ENCODE measurements around the gene KCNIP3. TPM values are rescaled to one million over a fixed set of nuclear protein-coding genes. Genes with fewer than 3 reads are reported as not detected.

Gene KCNIP3
- total and polyA plus RNA-seq, 4 donors: 10.6 to 25.4 (median 17.1) TPM

Other genes starting within 250 kb of the KCNIP3 start
- 10 to 100 TPM; 53.0 to 60.7 TPM for gene MRPS5, start 175.5 kb upstream of the KCNIP3 start, total RNA-seq
- gene MRPS5, start 175.5 kb upstream of the KCNIP3 start, polyA plus RNA-seq (ENCODE audit: insufficient read length in 2 of 2): 10 to 100 TPM; 65.1 to 86.6 TPM
- gene ZNF514, start 137.5 kb upstream of the KCNIP3 start, total RNA-seq: 10 to 100 TPM; 23.4 to 31.3 TPM
- gene ZNF514, start 137.5 kb upstream of the KCNIP3 start, polyA plus RNA-seq (ENCODE audit: insufficient read length in 2 of 2): 10 to 100 TPM; 25.2 to 26.0 TPM
- gene ZNF2, start 131.5 kb upstream of the KCNIP3 start, total RNA-seq: 10 to 100 TPM in 1 of 2 donors, 1 to 10 TPM in 1; 6.7 to 11.8 TPM
- gene ZNF2, start 131.5 kb upstream of the KCNIP3 start, polyA plus RNA-seq (ENCODE audit: insufficient read length in 2 of 2): 1 to 10 TPM; 6.0 to 7.5 TPM
- 10 to 100 TPM; 13.2 to 16.2 TPM for gene ZNF892, start 89.8 kb upstream of the KCNIP3 start, total RNA-seq
- 1 to 10 TPM; 4.5 to 5.4 TPM for gene ZNF892, start 89.8 kb upstream of the KCNIP3 start, polyA plus RNA-seq (ENCODE audit: insufficient read length in 2 of 2)
- gene PROM2, start 22.9 kb upstream of the KCNIP3 start, total RNA-seq: 1 to 10 TPM in 1 of 2 donors, under 1 TPM in 1; 0.99 to 1.8 TPM
- gene PROM2, start 22.9 kb upstream of the KCNIP3 start, polyA plus RNA-seq (ENCODE audit: insufficient read length in 2 of 2): 1 to 10 TPM; 2.4 to 5.9 TPM
- gene FAHD2A, start 105.4 kb downstream of the KCNIP3 start, total RNA-seq: 10 to 100 TPM; 13.3 to 39.2 TPM
- gene FAHD2A, start 105.4 kb downstream of the KCNIP3 start, polyA plus RNA-seq (ENCODE audit: insufficient read length in 2 of 2): 10 to 100 TPM; 30.9 to 39.7 TPM
- not detected for gene TRIM43B, start 187.4 kb downstream of the KCNIP3 start, total RNA-seq
- gene TRIM43B, start 187.4 kb downstream of the KCNIP3 start, polyA plus RNA-seq (ENCODE audit: insufficient read length in 2 of 2): not detected